Measurements from ENCODE around the gene ARRDC5.
"Not testable (repeated sequence)": the region's sequence is repeated elsewhere in the genome, so short reads cannot be mapped to it uniquely, and the experiment has no call there.

The ARRDC5 gene

GRCh38 chr19:4902796-4903195 lies at the start of gene ARRDC5:
ARRDC5 (minus strand) TSS chr19:4902896; CDS start chr19:4902825, 71 bp downstream.
- DNase-seq: no peak

GRCh38 chr19:4951656-4952055 lies 49.0 kb upstream of the ARRDC5 start:
- no peak for DNase-seq

GRCh38 chr19:4950650-4951049 lies 48.0 kb upstream of the ARRDC5 start:
- not testable (repeated sequence) for DNase-seq

DNA sequence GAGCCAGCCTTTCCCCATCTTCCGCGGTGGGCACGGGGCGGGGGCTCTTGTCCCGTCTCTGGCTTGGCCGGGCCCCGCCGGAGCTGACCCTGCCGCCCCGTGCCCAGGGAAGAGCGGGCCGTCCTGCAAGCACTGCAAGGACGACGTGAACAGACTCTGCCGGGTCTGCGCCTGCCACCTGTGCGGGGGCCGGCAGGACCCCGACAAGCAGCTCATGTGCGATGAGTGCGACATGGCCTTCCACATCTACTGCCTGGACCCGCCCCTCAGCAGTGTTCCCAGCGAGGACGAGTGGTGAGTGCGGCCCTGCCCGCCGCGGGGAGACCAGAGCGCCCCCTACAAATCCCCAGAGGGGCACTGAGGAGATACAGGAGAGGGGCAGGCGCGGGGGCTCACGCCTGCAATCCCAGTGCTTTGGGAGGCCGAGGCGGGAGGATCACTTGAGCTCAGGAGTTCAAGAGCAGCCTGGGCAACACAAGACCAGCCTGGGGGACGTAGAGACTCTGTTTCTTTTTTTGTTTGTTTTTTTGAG lies 39.0 kb upstream of the ARRDC5 start:
- not testable (repeated sequence) for DNase-seq

DNA sequence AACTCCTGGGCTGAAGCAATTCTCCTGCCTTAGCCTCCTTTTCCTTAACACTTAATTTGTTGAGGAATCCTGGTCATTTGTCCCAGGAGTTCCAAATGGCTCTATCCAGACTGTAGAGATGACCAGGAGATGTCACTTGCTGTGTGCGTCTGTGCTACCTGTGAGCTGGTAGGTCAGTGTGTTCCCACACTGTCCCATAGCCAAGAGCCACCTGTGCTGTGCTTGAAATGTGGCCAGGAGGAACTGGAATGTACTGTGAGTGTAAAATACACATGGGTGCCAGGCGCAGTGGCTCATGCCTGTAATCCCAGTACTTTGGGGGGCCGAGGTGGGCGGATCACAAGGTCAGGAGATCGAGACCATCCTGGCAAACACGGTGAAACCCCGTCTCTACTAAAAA lies 36.8 kb upstream of the ARRDC5 start:
- no peak for DNase-seq

GRCh38 chr19:4938461-4938860 lies 35.8 kb upstream of the ARRDC5 start:
- DNase-seq: not testable (repeated sequence)

- no peak for DNase-seq
Measured at GRCh38 chr19:4937060-4937459, 34.4 kb upstream of the ARRDC5 start.

DNA sequence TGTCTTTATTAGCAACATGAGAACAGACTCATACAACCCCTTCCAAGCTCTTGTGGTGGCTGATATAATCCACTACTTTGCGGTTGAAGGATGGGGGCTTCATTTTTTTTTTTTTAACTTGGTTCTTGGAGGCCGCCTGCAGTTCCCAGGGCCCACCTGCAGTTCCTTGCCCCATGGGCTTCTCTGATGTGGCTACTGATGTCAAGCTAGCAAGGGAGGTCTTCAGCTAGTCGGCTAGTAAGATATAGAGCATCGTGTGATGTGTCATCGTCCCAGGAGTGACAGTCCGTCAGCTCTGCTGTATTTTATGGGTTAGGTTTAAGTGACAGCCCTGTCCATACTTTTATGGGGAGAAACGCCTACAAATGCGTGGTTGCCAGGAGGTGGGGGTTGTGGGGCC lies 32.7 kb upstream of the ARRDC5 start:
- no peak for DNase-seq

DNA sequence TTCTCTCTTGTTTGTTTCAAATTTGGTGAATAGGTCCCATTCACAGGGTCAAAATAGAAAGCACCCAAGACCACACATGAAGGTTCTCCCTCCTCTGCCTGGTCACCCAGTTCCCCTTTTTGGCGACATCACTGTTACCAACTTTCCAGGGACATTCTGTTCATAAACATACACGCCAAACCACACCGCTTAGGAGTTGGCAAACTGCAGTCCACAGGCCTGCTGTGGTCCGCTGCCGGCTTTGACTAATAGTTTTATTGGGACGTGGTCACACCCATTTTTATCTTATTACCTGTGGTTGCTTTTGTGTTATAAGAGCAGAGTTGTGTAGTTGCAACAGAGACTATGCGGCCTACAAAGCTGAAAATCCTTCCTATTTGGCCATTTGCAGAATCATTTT lies 30.8 kb upstream of the ARRDC5 start:
- no peak for DNase-seq

GRCh38 chr19:4932711-4933110 lies 30.0 kb upstream of the ARRDC5 start:
- DNase-seq: no peak

- no peak for DNase-seq
Measured at GRCh38 chr19:4930664-4931063, 28.0 kb upstream of the ARRDC5 start.

GRCh38 chr19:4929186-4929585 lies 26.5 kb upstream of the ARRDC5 start:
- no peak for DNase-seq

DNA sequence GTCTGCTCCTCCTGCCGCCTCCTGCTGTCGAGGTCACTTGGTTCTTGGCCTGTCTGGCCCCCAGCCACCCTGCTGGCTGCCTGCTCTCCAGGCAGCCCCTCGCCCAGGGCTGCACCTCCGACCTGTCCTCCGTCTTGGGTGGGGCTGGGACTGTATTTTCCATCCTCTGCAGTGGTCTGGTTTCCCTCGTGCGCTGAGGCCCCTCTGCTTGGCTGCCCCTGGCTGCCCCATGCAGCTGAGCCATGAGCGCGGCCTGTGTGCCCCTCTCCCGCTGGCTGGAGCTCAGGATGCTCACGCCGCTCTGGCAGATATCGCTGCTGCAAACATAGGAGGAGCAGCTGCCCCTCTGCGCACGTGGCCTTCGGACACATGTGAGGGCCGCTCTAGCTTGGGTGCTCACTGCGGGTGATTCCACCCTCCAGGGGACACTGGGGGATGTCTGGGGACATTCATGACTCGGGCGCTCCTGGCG lies 20.6 kb upstream of the ARRDC5 start:
- DNase-seq: no peak

GRCh38 chr19:4922530-4923275 lies 20.0 kb upstream of the ARRDC5 start:
- no peak for DNase-seq

DNA sequence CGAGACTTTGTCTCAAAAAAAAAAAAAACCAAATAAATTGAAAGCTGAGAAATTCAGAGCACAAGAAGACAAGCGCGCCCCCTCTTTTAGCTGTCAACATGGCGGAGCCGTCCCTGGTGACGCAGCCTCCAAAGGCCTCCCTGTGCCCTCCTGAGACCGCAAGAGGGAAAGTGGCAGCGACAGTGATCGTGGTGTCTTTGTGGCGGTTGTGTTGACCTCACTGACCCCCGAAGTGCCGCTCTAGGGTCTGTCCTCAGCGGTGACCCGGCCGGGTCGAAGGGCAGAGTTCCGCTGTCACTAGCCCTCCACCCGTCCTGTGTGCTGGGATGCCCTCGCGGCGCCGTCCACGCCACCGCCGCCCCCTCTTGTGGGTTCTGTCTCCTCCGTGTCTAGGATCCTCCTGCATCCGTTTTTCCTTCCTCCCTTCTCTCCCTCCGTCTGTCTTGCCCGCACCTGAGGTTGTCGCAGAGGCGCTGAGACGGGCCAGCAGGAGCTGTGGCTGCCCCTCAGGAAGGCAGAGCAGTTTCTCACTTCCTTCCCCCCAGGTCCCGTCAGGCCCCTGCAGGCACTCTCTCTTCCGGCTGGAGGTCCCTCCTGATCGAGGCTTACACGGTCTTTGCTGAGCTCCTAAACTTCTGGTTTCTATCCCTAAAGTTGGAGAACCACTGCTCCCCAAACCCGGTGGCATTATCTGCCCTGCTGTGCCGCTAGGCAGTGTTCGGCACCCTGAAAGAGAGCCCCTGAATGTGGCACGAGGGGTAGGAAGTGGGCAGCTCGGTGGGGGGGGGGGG lies 13.8 kb upstream of the ARRDC5 start:
- DNase-seq: no peak

DNA sequence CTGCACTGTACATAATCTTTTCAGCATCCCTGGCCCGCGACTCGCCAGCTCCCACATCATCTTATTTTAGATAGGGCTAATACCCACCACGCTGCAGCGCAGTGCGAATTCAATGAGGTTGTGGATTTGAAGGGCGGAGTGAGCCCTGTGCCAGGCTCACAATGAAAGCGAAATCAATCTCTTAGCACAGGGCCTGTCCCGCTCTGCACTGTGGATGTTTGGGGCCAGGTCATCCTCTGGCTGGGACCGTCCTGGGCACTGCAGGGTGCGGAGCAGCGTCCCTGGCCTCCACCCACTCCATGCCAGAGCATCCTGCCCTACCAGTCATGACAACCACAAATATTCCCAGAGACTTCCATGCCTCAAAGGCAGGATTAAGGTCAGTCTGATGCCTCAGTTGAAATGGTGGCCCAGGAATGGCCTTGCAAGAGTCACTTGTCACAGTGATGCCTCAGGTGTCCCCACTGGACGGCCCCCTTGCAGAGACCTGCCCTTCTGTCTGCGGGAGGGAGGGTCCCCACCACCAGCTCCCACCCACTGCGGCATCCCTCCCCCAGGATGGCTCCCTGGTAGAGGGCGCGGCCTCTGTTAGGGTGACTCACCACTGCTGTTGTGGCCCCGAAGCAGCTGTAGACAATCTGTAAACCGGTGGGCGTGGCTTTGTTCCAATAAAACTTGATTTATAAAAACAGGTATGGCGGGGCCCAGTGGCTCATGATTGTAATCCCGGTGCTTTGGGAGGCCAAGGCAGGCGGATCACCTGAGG lies 12.2 kb upstream of the ARRDC5 start:
- DNase-seq: no peak

GRCh38 chr19:4913996-4914735 lies 11.5 kb upstream of the ARRDC5 start:
- no peak for DNase-seq

- no peak for DNase-seq
Measured at GRCh38 chr19:4911786-4912672, 9.3 kb upstream of the ARRDC5 start.

GRCh38 chr19:4911314-4911713 lies 8.6 kb upstream of the ARRDC5 start:
- no peak for DNase-seq

GRCh38 chr19:4910594-4911281 lies 8.0 kb upstream of the ARRDC5 start:
- DNase-seq: no peak
